ENCODE results near the gene KRTAP10-5. TPM values are rescaled to one million over a fixed set of nuclear protein-coding genes. Genes with fewer than 3 reads are reported as not detected.

The KRTAP10-5 gene
- total RNA-seq, 1 donor from 2014 or later: not detected

- H3K27me3 ChIP-seq (ENCODE audit: insufficient read depth, low read length): no peaks in the 10 kb centered on the region
- H3K27me3 Mint-ChIP-seq (ENCODE audit: low read depth, unreplicated experiment): peaks cover 16% of the 10 kb centered on the region
- peaks cover 6% of the 10 kb centered on the region for H3K36me3 Mint-ChIP-seq (ENCODE audit: low read depth, unreplicated experiment)
- H3K4me1 Mint-ChIP-seq (ENCODE audit: low read depth, unreplicated experiment): peaks cover 4% of the 10 kb centered on the region
- DNase-seq (ENCODE audit: low read depth) (peak; percentile 10), FAIRE-seq (no peak)
- no peak overlapping the region for H3K9ac ChIP-seq (ENCODE audit: low read length)
- no peak overlapping the region for H3K27ac Mint-ChIP-seq (ENCODE audit: unreplicated experiment)
- H3K4me1 ChIP-seq (ENCODE audit: insufficient read depth, low read length): no peaks in the 10 kb centered on the region
- no peak overlapping the region for H3K27ac ChIP-seq (ENCODE audit: low read depth, low read length)
- H4K20me1 ChIP-seq (ENCODE audit: insufficient read depth, low read length): no peaks in the 10 kb centered on the region
- H3K79me2 ChIP-seq (ENCODE audit: insufficient read depth, low read length): no peaks in the 10 kb centered on the region
- H3K9me3 ChIP-seq (ENCODE audit: insufficient read depth, low read depth, low read length): peaks cover 14% of the 10 kb centered on the region
- H2AFZ ChIP-seq (ENCODE audit: low read depth, low read length): no peak overlapping the region
- TF ChIP-seq EZH2 (IDR thresholded peaks at IDR 0.05; ENCODE audit: insufficient read depth, low read length): no peak
- TF ChIP-seq, protein P1, sequence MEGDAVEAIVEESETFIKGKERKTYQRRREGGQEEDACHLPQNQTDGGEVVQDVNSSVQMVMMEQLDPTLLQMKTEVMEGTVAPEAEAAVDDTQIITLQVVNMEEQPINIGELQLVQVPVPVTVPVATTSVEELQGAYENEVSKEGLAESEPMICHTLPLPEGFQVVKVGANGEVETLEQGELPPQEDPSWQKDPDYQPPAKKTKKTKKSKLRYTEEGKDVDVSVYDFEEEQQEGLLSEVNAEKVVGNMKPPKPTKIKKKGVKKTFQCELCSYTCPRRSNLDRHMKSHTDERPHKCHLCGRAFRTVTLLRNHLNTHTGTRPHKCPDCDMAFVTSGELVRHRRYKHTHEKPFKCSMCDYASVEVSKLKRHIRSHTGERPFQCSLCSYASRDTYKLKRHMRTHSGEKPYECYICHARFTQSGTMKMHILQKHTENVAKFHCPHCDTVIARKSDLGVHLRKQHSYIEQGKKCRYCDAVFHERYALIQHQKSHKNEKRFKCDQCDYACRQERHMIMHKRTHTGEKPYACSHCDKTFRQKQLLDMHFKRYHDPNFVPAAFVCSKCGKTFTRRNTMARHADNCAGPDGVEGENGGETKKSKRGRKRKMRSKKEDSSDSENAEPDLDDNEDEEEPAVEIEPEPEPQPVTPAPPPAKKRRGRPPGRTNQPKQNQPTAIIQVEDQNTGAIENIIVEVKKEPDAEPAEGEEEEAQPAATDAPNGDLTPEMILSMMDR (IDR thresholded peaks at IDR 0.05; ENCODE audit: insufficient read depth, low read depth, low read length): no peak
- no peaks in the 10 kb centered on the region for H3K36me3 ChIP-seq (ENCODE audit: insufficient read depth, low read length)
- peaks cover 27% of the 10 kb centered on the region for H3K9me3 Mint-ChIP-seq (ENCODE audit: unreplicated experiment)
- no peak overlapping the region for H3K4me2 ChIP-seq (ENCODE audit: low read length)
- H3K4me3 Mint-ChIP-seq (ENCODE audit: unreplicated experiment): peak overlapping the region; percentile 28
- H3K4me3 ChIP-seq (ENCODE audit: insufficient read depth, low read depth, low read length): no peak overlapping the region
Observed at GRCh38 chr21:44572959-44573583, 7.3 kb downstream of the KRTAP10-5 start.

GRCh38 chr21:44571844-44572782 is 8.3 kb downstream of the KRTAP10-5 start:
- Histone ChIP-seq H3K4me1 (ENCODE audit: insufficient read depth, low read length) (no peaks in the 10 kb centered on the region), H3K79me2 (ENCODE audit: insufficient read depth, low read length) (no peaks in the 10 kb centered on the region), H3K9ac (ENCODE audit: low read length) (no peak overlapping the region), H3K36me3 (ENCODE audit: insufficient read depth, low read length) (no peaks in the 10 kb centered on the region), H3K27me3 (ENCODE audit: insufficient read depth, low read length) (no peaks in the 10 kb centered on the region), H3K4me2 (ENCODE audit: low read length) (no peak overlapping the region), H2AFZ (ENCODE audit: low read depth, low read length) (no peak overlapping the region), H3K27ac (ENCODE audit: low read depth, low read length) (no peak overlapping the region), H4K20me1 (ENCODE audit: insufficient read depth, low read length) (no peaks in the 10 kb centered on the region), H3K9me3 (ENCODE audit: insufficient read depth, low read depth, low read length) (peaks cover 11% of the 10 kb centered on the region), H3K4me3 (ENCODE audit: insufficient read depth, low read depth, low read length) (no peak overlapping the region)
- H3K9me3 Mint-ChIP-seq (ENCODE audit: unreplicated experiment): peaks cover 20% of the 10 kb centered on the region
- H3K4me3 Mint-ChIP-seq (ENCODE audit: unreplicated experiment): no peak overlapping the region
- H3K4me1 Mint-ChIP-seq (ENCODE audit: low read depth, unreplicated experiment): peaks cover 4% of the 10 kb centered on the region
- peaks cover 6% of the 10 kb centered on the region for H3K36me3 Mint-ChIP-seq (ENCODE audit: low read depth, unreplicated experiment)
- DNase-seq (ENCODE audit: low read depth) (no peak), FAIRE-seq (no peak)
- H3K27ac Mint-ChIP-seq (ENCODE audit: unreplicated experiment): peak overlapping the region; percentile 44
- peaks cover 19% of the 10 kb centered on the region for H3K27me3 Mint-ChIP-seq (ENCODE audit: low read depth, unreplicated experiment)
- TF ChIP-seq EZH2 (IDR thresholded peaks at IDR 0.05; ENCODE audit: insufficient read depth, low read length): no peak
- TF ChIP-seq, protein P1 (IDR thresholded peaks at IDR 0.05; ENCODE audit: insufficient read depth, low read depth, low read length): no peak
